Placental epithelial cell (primary cell): ENCODE measurements around the gene ACRBP. TPM values are rescaled to one million over a fixed set of nuclear protein-coding genes. Genes with fewer than 3 reads are reported as not detected.

ENCODE experiments used
- total RNA-seq: library from RNA; depleted of rRNA; stranded (reverse); fragments of >200 nt; gene quantifications from 2 replicates; pipeline ENCODE4 v1.2.3, GENCODE V29; 2012

Gene ACRBP
- 1.6 TPM in 1 of 2 replicates, not detected in the other for total RNA-seq

GRCh38 chr12:6647083-6647604 lies at the start of gene ACRBP:
TSS of gene ACRBP (minus strand) at chr12:6647432. CDS start at chr12:6647366, 66 bp downstream.

DNA sequence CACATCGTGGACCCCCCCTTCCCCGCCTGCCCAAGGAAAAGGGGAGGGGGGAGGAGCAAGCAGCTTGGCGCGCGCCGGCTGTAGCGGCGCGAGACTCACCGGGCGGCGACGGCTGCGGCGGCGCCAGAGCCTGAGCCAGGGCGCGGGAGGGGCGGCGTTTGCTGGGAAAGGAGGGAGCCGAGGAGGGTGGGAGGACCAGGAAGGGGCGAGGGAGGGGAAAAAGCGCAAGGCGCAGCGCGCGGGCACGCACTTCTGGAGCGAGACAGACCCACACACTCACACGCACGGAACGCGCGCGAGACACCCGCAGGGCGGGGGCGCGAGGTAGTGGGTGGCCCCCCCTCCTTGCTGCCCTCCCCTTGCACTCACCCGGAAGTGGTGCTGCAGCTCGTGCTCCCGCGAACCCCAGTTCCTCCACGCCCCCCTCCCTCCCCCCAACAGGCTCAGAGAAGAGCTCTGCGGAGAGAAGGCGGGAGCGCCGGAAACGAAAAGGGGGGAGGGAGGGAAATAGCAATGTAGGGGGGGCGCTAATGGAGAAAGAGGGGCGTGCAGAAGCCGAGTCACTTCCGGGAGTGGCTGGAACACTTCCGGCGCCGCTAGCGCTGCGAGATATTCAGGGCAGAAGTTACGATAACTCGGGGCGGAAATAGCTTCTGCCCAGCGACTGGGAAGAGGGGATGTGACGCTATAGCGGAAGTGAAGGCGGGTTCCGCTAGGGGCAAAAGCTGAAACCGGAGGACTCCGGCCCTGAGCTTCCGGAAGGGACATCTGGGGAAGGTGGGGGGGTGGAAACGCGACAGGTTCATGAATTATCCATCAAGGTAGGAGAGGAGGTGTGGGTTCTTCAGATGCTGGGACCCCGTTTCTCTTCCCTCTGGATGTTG lies 42.0 kb upstream of the ACRBP start, which contains the start of gene ZNF384:
ZNF384 (minus strand) TSS at position 377 of the 884 bp plus-strand sequence. CDS start 9,855 bp downstream, outside the sequence.

GRCh38 chr12:6662906-6663742 lies 15.9 kb upstream of the ACRBP start, which contains the start of gene ING4:
TSS of gene ING4 (minus strand) at chr12:6663119. CDS start at chr12:6663101, 18 bp downstream.

DNA sequence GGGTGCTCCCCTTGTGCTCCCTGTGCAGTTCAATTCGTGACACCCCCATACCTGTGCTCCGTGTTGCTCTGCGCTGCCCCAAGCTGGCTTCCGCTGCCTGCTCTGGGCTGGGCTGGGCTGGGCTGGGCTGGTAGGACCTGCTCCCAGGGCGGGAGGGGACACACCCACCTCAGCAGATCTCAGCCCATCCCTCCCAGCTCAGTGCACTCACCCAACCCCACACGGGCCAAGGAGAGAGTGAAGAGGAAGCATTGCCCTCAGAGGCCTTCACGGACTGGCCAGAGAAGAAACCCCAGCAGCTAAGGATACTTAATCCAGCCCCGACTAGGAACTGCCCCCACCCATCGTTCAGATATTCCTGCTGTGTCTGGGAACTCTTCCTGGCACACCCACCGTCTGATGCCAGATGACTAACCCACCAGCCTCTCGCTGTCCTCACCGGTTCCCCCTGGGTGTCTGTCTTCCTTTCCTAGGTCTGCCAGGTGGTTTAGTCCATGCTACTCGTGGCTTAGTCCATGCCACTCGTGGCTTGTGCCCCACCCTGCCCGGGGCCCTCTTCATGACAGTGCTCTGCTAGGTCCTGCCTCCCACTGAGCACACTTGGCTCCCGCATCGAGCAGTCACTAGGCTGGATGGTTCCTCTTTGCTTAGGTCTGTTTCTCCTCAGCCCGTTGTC lies 11.2 kb downstream of the ACRBP start, which contains the start of gene LPAR5:
LPAR5 (minus strand) TSS at position 104 of the 676 bp plus-strand sequence. CDS start 14,711 bp downstream, outside the sequence.

Other genes with a start within 250 kb of the ACRBP start
- gene CD27, start 202.5 kb downstream of the ACRBP start, total RNA-seq = 0.33 TPM in 1 of 2 replicates, not detected in the other
- gene TAPBPL, start 195.4 kb downstream of the ACRBP start, total RNA-seq = 5.5 and 9.8 TPM in 2 replicates
- gene VAMP1, start 176.8 kb downstream of the ACRBP start, total RNA-seq = 5.1 and 9.5 TPM in 2 replicates
- gene MRPL51, start 154.2 kb downstream of the ACRBP start, total RNA-seq = 90.7 and 115 TPM in 2 replicates
- gene NCAPD2, start 153.3 kb downstream of the ACRBP start, total RNA-seq = 34.5 and 62.5 TPM in 2 replicates
- gene GAPDH, start 112.9 kb downstream of the ACRBP start, total RNA-seq = 6,495 and 11,041 TPM in 2 replicates
- gene IFFO1, start 91.4 kb downstream of the ACRBP start, total RNA-seq = 7.1 and 8.9 TPM in 2 replicates
- 17.7 and 35.0 TPM in 2 replicates for gene NOP2, start 79.1 kb downstream of the ACRBP start, total RNA-seq
- gene CHD4, start 40.1 kb downstream of the ACRBP start, total RNA-seq = 221 and 313 TPM in 2 replicates
- 5.1 and 10.7 TPM in 2 replicates for gene LPAR5, start 11.5 kb downstream of the ACRBP start, total RNA-seq
- gene ING4, start 15.7 kb upstream of the ACRBP start, total RNA-seq = 47.9 and 81.7 TPM in 2 replicates
- 29.2 and 29.8 TPM in 2 replicates for gene ZNF384, start 41.9 kb upstream of the ACRBP start, total RNA-seq
- not detected in 2 replicates for gene PIANP, start 53.4 kb upstream of the ACRBP start, total RNA-seq
- gene COPS7A, start 76.6 kb upstream of the ACRBP start, total RNA-seq = 48.4 and 50.3 TPM in 2 replicates
- 117 and 212 TPM in 2 replicates for gene MLF2, start 105.7 kb upstream of the ACRBP start, total RNA-seq
- gene PTMS, start 118.9 kb upstream of the ACRBP start, total RNA-seq = 70.4 and 99.3 TPM in 2 replicates
- gene LAG3, start 125.1 kb upstream of the ACRBP start, total RNA-seq = 0.11 and 0.39 TPM in 2 replicates
- 0.98 and 1.2 TPM in 2 replicates for gene CD4, start 142.1 kb upstream of the ACRBP start, total RNA-seq
- gene GPR162, start 174.4 kb upstream of the ACRBP start, total RNA-seq = 0.11 and 3.1 TPM in 2 replicates
- gene P3H3, start 181.0 kb upstream of the ACRBP start, total RNA-seq = 47.1 and 86.8 TPM in 2 replicates
- 0.65 and 3.1 TPM in 2 replicates for gene GNB3, start 193.5 kb upstream of the ACRBP start, total RNA-seq
- gene CDCA3, start 203.9 kb upstream of the ACRBP start, total RNA-seq = 7.9 and 13.8 TPM in 2 replicates
- 69.5 and 126 TPM in 2 replicates for gene USP5, start 204.7 kb upstream of the ACRBP start, total RNA-seq
- 461 and 897 TPM in 2 replicates for gene TPI1, start 220.1 kb upstream of the ACRBP start, total RNA-seq
- gene SPSB2, start 225.9 kb upstream of the ACRBP start, total RNA-seq = 8.8 and 12.6 TPM in 2 replicates